ENCODE data around the gene RNF133. TPM values are rescaled to one million over a fixed set of nuclear protein-coding genes. Genes with fewer than 3 reads are reported as not detected.

The RNF133 gene
- total and polyA plus RNA-seq, 2 experiments from 2014 or later, result 0.10 to 2.2 TPM

- Histone ChIP-seq H3K4me3 (no peak overlapping the region), H3K9me3 (ENCODE audit: low read depth) (no peaks in the 10 kb centered on the region), H3K79me2 (no peaks in the 10 kb centered on the region), H3K9me2 (replicated peaks; ENCODE audit: insufficient read depth) (no peaks in the 10 kb centered on the region), H2AFZ (no peak overlapping the region), H4K20me1 (ENCODE audit: insufficient read depth, poor library complexity, severe bottlenecking) (no peaks in the 10 kb centered on the region), H3K27me3 (no peaks in the 10 kb centered on the region), H3K27ac (no peak overlapping the region), H3K4me2 (no peak overlapping the region), H3K4me1 (ENCODE audit: insufficient read depth) (no peaks in the 10 kb centered on the region), H3K36me3 (replicated peaks; ENCODE audit: insufficient read depth, low read depth) (no peaks in the 10 kb centered on the region)
- no peak for TF ChIP-seq CTCF (IDR thresholded peaks at IDR 0.05; ENCODE audit: poor library complexity)
- no peak for TF ChIP-seq EZH2phosphoT487 (IDR thresholded peaks at IDR 0.05; ENCODE audit: low read depth, severe bottlenecking, unreplicated experiment)
- no peak for TF ChIP-seq EZH2 (IDR thresholded peaks at IDR 0.05; ENCODE audit: borderline replicate concordance)
- 71% methylated on average over 2 of the region's 2 CpGs for WGBS (ENCODE audit: low lambda C conversion rate, missing lambda C conversion rate)
- no peak for DNase-seq (ENCODE audit: low spot score)
Measured at GRCh38 chr7:122694697-122695096, 4.2 kb downstream of the RNF133 start.

GRCh38 chr7:122692769-122693309 is 6.1 kb downstream of the RNF133 start:
- H3K9me3 ChIP-seq (ENCODE audit: low read depth), result no peaks in the 10 kb centered on the region
- no peaks in the 10 kb centered on the region for H3K27me3 ChIP-seq
- no peaks in the 10 kb centered on the region for H4K20me1 ChIP-seq (ENCODE audit: insufficient read depth, poor library complexity, severe bottlenecking)
- H3K4me2 ChIP-seq, result no peak overlapping the region
- no peaks in the 10 kb centered on the region for H3K36me3 ChIP-seq (replicated peaks; ENCODE audit: insufficient read depth, low read depth)
- 91% methylated on average over 3 of the region's 3 CpGs for WGBS (ENCODE audit: low lambda C conversion rate, missing lambda C conversion rate)
- no peaks in the 10 kb centered on the region for H3K9me2 ChIP-seq (replicated peaks; ENCODE audit: insufficient read depth)
- no peak overlapping the region for H3K4me3 ChIP-seq
- H3K79me2 ChIP-seq, result no peaks in the 10 kb centered on the region
- no peak overlapping the region for H2AFZ ChIP-seq
- DNase-seq (ENCODE audit: low spot score), result no peak
- H3K27ac ChIP-seq, result no peak overlapping the region
- no peaks in the 10 kb centered on the region for H3K4me1 ChIP-seq (ENCODE audit: insufficient read depth)
- TF ChIP-seq EZH2phosphoT487 (IDR thresholded peaks at IDR 0.05; ENCODE audit: low read depth, severe bottlenecking, unreplicated experiment), result no peak
- TF ChIP-seq CTCF (IDR thresholded peaks at IDR 0.05; ENCODE audit: poor library complexity), result no peak
- TF ChIP-seq EZH2 (IDR thresholded peaks at IDR 0.05; ENCODE audit: borderline replicate concordance), result no peak

- Histone ChIP-seq H3K27ac (no peak overlapping the region), H3K27me3 (no peaks in the 10 kb centered on the region)
- TF ChIP-seq EZH2phosphoT487 (IDR thresholded peaks at IDR 0.05; ENCODE audit: low read depth, severe bottlenecking, unreplicated experiment) (no peak), CTCF (IDR thresholded peaks at IDR 0.05; ENCODE audit: poor library complexity) (no peak), EZH2 (IDR thresholded peaks at IDR 0.05; ENCODE audit: borderline replicate concordance) (no peak)
Measured at GRCh38 chr7:122691569-122692235, 7.2 kb downstream of the RNF133 start.

More at GRCh38 chr7:122691569-122692235, 7.2 kb downstream of the RNF133 start:
- Histone ChIP-seq H3K9me2 (replicated peaks; ENCODE audit: insufficient read depth) (no peaks in the 10 kb centered on the region), H3K9me3 (ENCODE audit: low read depth) (no peaks in the 10 kb centered on the region), H3K4me1 (ENCODE audit: insufficient read depth) (no peaks in the 10 kb centered on the region), H3K79me2 (no peaks in the 10 kb centered on the region), H3K4me3 (no peak overlapping the region), H4K20me1 (ENCODE audit: insufficient read depth, poor library complexity, severe bottlenecking) (no peaks in the 10 kb centered on the region), H2AFZ (no peak overlapping the region), H3K36me3 (replicated peaks; ENCODE audit: insufficient read depth, low read depth) (no peaks in the 10 kb centered on the region), H3K4me2 (no peak overlapping the region)
- no peak for DNase-seq (ENCODE audit: low spot score)
- 94% methylated on average over 14 of the region's 14 CpGs for WGBS (ENCODE audit: low lambda C conversion rate, missing lambda C conversion rate)

All from hepatocyte (in vitro differentiated cells).